H1 (cell line): ENCODE data around the gene MBIP. TPM values are rescaled to one million over a fixed set of nuclear protein-coding genes. Genes with fewer than 3 reads are reported as not detected.

Experiments used
- CTCF ChIA-PET: fragments of 300-600 bp; sonication (Branson Sonifier 250); formaldehyde crosslinking; loops from one replicate; lab custom pipeline; 2021; ENCODE audit not compliant: partially characterized antibody; lab: Charles Lee
- POLR2A ChIA-PET: fragments of 300-600 bp; sonication (Branson Sonifier 250); formaldehyde crosslinking; loops from one replicate; lab custom pipeline; 2021; ENCODE audit warnings: inconsistent platforms; ENCODE audit not compliant: partially characterized antibody; lab: Charles Lee
- DNase-seq, 2 experiments: peaks; one replicate each; pipeline versions ENCODE4 v3.0.0 to v3.0.0-alpha.2; 2010 to 2022; ENCODE audit warnings: low spot score in 2 of 2, low read depth in 1 of 2, mixed read lengths in 1 of 2
- FAIRE-seq: peaks from 2 replicates; lab custom pipeline; 2011; peaks lifted over from hg19 to GRCh38; lab: Jason Lieb, UNC
- H2AFZ ChIP-seq: 2 replicates; pipeline ENCODE4 v1.8.1; 2012; ENCODE audit warnings: low read length, inconsistent platforms
- H2AK5ac ChIP-seq: 2 replicates; pipeline ENCODE4 v1.6.1; 2013; ENCODE audit warnings: low read depth, low read length
- H2BK120ac ChIP-seq: replicated peaks from 2 replicates; pipeline ENCODE3; 2013; ENCODE audit warnings: low read depth, low read length, inconsistent platforms
- H2BK12ac ChIP-seq: 2 replicates; pipeline ENCODE4 v1.6.1; 2013; ENCODE audit warnings: low read depth, low read length
- H2BK15ac ChIP-seq: 2 replicates; pipeline ENCODE4 v1.6.1; 2013; ENCODE audit warnings: low read length
- H2BK20ac ChIP-seq: 2 replicates; pipeline ENCODE4 v1.6.1; 2013; ENCODE audit warnings: low read length
- H2BK5ac ChIP-seq: 2 replicates; pipeline ENCODE4 v1.6.1; 2013; ENCODE audit warnings: low read depth, low read length
- H3K14ac ChIP-seq: 2 replicates; pipeline ENCODE4 v1.6.1; 2013; ENCODE audit warnings: inconsistent platforms; ENCODE audit not compliant: insufficient read length
- H3K18ac ChIP-seq: 2 replicates; pipeline ENCODE4 v1.6.1; 2013; ENCODE audit warnings: low read length; ENCODE audit errors: extremely low read depth
- H3K23ac ChIP-seq: 2 replicates; pipeline ENCODE4 v1.6.1; 2013; ENCODE audit warnings: inconsistent platforms; ENCODE audit not compliant: insufficient read length
- H3K23me2 ChIP-seq: 2 replicates; pipeline ENCODE4 v1.6.1; 2013; ENCODE audit warnings: low read depth, low read length
- H3K27ac ChIP-seq: 2 replicates; pipeline ENCODE4 v1.6.1; 2011; ENCODE audit warnings: low read depth, low read length, inconsistent platforms
- H3K27me3 ChIP-seq, 4 experiments: replicated peaks in 1 of 4; 1 replicate in 1 of 4; 2 replicates in 3 of 4; pipeline versions ENCODE4 v1.6.1 to v1.8.1; 2011 to 2013; ENCODE audit warnings: low read length in 3 of 4, mild to moderate bottlenecking in 3 of 4, inconsistent platforms in 2 of 4, mixed read lengths in 2 of 4, moderate library complexity in 1 of 4; ENCODE audit not compliant: control insufficient read depth in 3 of 4, insufficient read depth in 3 of 4; ENCODE audit errors: extremely low read depth in 1 of 4
- H3K36me3 ChIP-seq, 4 experiments: 2 replicates each; pipeline versions ENCODE4 v1.6.1 to v1.8.1; 2011 to 2013; ENCODE audit warnings: mild to moderate bottlenecking in 4 of 4, low read length in 3 of 4, moderate library complexity in 2 of 4, control low read depth in 1 of 4, inconsistent platforms in 1 of 4; ENCODE audit not compliant: insufficient read depth in 4 of 4, control insufficient read depth in 2 of 4
- H3K4ac ChIP-seq: replicated peaks from 2 replicates; pipeline ENCODE3; 2013; ENCODE audit warnings: low read length, low read depth, mixed read lengths, inconsistent platforms; ENCODE audit not compliant: insufficient read length
- H3K4me1 ChIP-seq, 4 experiments: replicated peaks in 1 of 4; 1 replicate in 1 of 4; 2 replicates in 3 of 4; pipeline versions ENCODE4 v1.6.1 to v1.8.1; 2011 to 2013; ENCODE audit warnings: low read length in 3 of 4, inconsistent platforms in 2 of 4, mixed read lengths in 1 of 4; ENCODE audit not compliant: insufficient read depth in 4 of 4, control insufficient read depth in 3 of 4
- H3K4me2 ChIP-seq, 2 experiments: 2 replicates each; pipeline versions ENCODE4 v1.6.1 to v1.8.1; 2011 to 2013; ENCODE audit warnings: low read depth in 2 of 2, low read length in 2 of 2, control low read depth in 1 of 2, inconsistent platforms in 1 of 2, mild to moderate bottlenecking in 1 of 2; ENCODE audit not compliant: insufficient read depth in 1 of 2
- H3K4me3 ChIP-seq, 4 experiments: fragments of 200-600, 300-600 bp in 1 of 4; sonication (generic), shearing (Covaris generic), sonication (Bioruptor Twin) in 1 of 4; 2 replicates each; pipeline versions ENCODE4 v1.5.1 to v1.8.1; 2011 to 2016; ENCODE audit warnings: low read length in 4 of 4, low read depth in 3 of 4, control low read depth in 2 of 4, inconsistent platforms in 2 of 4, mild to moderate bottlenecking in 2 of 4, mixed read lengths in 1 of 4, moderate library complexity in 1 of 4; ENCODE audit not compliant: insufficient read depth in 2 of 4; ENCODE audit errors: extremely low read depth in 1 of 4
- H3K56ac ChIP-seq: replicated peaks from 2 replicates; pipeline ENCODE3; 2013; ENCODE audit warnings: low read depth, mild to moderate bottlenecking, mixed read lengths, low read length, inconsistent platforms; ENCODE audit not compliant: insufficient read length
- H3K79me1 ChIP-seq: 2 replicates; pipeline ENCODE4 v1.6.1; 2013; ENCODE audit warnings: low read depth, low read length, control low read depth
- H3K79me2 ChIP-seq, 2 experiments: 2 replicates each; pipeline versions ENCODE4 v1.6.1 to v1.8.1; 2012 to 2013; ENCODE audit warnings: low read length in 2 of 2, mild to moderate bottlenecking in 2 of 2, inconsistent platforms in 1 of 2; ENCODE audit not compliant: insufficient read depth in 2 of 2, control insufficient read depth in 1 of 2
- H3K9ac ChIP-seq, 4 experiments: replicated peaks in 1 of 4; 1 replicate in 1 of 4; 2 replicates in 3 of 4; pipeline versions ENCODE4 v1.6.1 to v1.8.1; 2011 to 2013; ENCODE audit warnings: low read depth in 3 of 4, low read length in 3 of 4, control low read depth in 2 of 4, mild to moderate bottlenecking in 2 of 4, moderate library complexity in 2 of 4, inconsistent platforms in 1 of 4; ENCODE audit errors: extremely low read depth in 1 of 4
- H3K9me3 ChIP-seq, 2 experiments: 2 replicates each; pipeline versions ENCODE4 v1.6.1 to v1.8.1; 2012 to 2013; ENCODE audit warnings: mild to moderate bottlenecking in 2 of 2, moderate library complexity in 2 of 2, control low read depth in 1 of 2, inconsistent platforms in 1 of 2, low read depth in 1 of 2, low read length in 1 of 2, mixed read lengths in 1 of 2; ENCODE audit not compliant: insufficient read depth in 2 of 2
- H4K20me1 ChIP-seq, 2 experiments: replicated peaks in 1 of 2; 2 replicates each; pipeline versions ENCODE3 to v1.8.1; 2011 to 2013; ENCODE audit warnings: inconsistent platforms in 2 of 2, low read length in 2 of 2, mild to moderate bottlenecking in 1 of 2; ENCODE audit not compliant: insufficient read depth in 2 of 2, control insufficient read depth in 1 of 2
- H4K5ac ChIP-seq: 2 replicates; pipeline ENCODE4 v1.6.1; 2013; ENCODE audit warnings: low read length, low read depth, mixed read lengths, inconsistent platforms; ENCODE audit not compliant: insufficient read length
- H4K8ac ChIP-seq: 2 replicates; pipeline ENCODE4 v1.8.0; 2013; ENCODE audit warnings: mild to moderate bottlenecking, moderate library complexity, low read length, inconsistent platforms; ENCODE audit not compliant: insufficient read depth; ENCODE audit errors: extremely low read depth
- H4K91ac ChIP-seq: replicated peaks from 2 replicates; pipeline ENCODE3; 2013; ENCODE audit warnings: low read length, mixed read lengths, inconsistent platforms; ENCODE audit not compliant: insufficient read length
- BCL11A ChIP-seq, 2 experiments: IDR thresholded peaks; one replicate each; pipeline ENCODE4 v1.6.1; 2011; ENCODE audit warnings: low read depth in 2 of 2, low read length in 2 of 2, mild to moderate bottlenecking in 2 of 2
- BRCA1 ChIP-seq: IDR thresholded peaks from 2 replicates; pipeline ENCODE4 v1.6.1; 2012; ENCODE audit warnings: low read depth, low read length, improper control_type of control experiment
- CBX5 ChIP-seq: fragments of 300-800, 300-1000 bp; sonication (generic); IDR thresholded peaks from 2 replicates; pipeline ENCODE4 v1.7.1; 2016; ENCODE audit warnings: antibody characterized with exemption, low read length, low read depth
- HDAC6 ChIP-seq: IDR thresholded peaks from one replicate; pipeline ENCODE4 v1.7.1; 2012; ENCODE audit warnings: low read depth, mild to moderate bottlenecking, inconsistent platforms, low read length, moderate library complexity
- NANOG ChIP-seq: IDR thresholded peaks from 2 replicates; pipeline ENCODE4 v1.6.1; 2011; ENCODE audit warnings: low read length, low read depth, mild to moderate bottlenecking, inconsistent platforms; ENCODE audit not compliant: insufficient read depth, poor library complexity, severe bottlenecking
- NRF1 ChIP-seq: IDR thresholded peaks from 2 replicates; pipeline ENCODE4 v1.6.1; 2011; ENCODE audit warnings: mild to moderate bottlenecking, low read depth, low read length, improper control_type of control experiment
- PHF8 ChIP-seq: fragments of 200-600 bp; sonication (generic); conservative IDR thresholded peaks from 2 replicates; pipeline ENCODE4 v1.7.1; 2012; ENCODE audit warnings: low read depth, mild to moderate bottlenecking, inconsistent platforms, low read length, moderate library complexity
- POLR2A ChIP-seq, 2 experiments: IDR thresholded peaks; 1 replicate in 1 of 2; 2 replicates in 1 of 2; pipeline ENCODE4 v1.6.1; 2011; ENCODE audit warnings: low read depth in 2 of 2, low read length in 2 of 2, mild to moderate bottlenecking in 2 of 2; ENCODE audit errors: control extremely low read depth in 1 of 2
- RAD21 ChIP-seq, 2 experiments: IDR thresholded peaks in 1 of 2; conservative IDR thresholded peaks in 1 of 2; 2 replicates each; pipeline ENCODE4 v1.6.1; 2011; ENCODE audit warnings: low read depth in 2 of 2, low read length in 2 of 2, improper control_type of control experiment in 1 of 2, inconsistent platforms in 1 of 2, mild to moderate bottlenecking in 1 of 2, moderate library complexity in 1 of 2
- RFX5 ChIP-seq: IDR thresholded peaks from 2 replicates; pipeline ENCODE4 v1.6.1; 2011; ENCODE audit warnings: low read depth, low read length, improper control_type of control experiment, borderline replicate concordance
- SAP30 ChIP-seq: fragments of 300-600 bp; sonication (generic); IDR thresholded peaks from 2 replicates; pipeline ENCODE4 v1.7.1; 2012; ENCODE audit warnings: low read length, moderate library complexity, mild to moderate bottlenecking, inconsistent platforms; ENCODE audit not compliant: insufficient read depth, insufficient replicate concordance
- TCF12 ChIP-seq: IDR thresholded peaks from 2 replicates; pipeline ENCODE4 v1.6.1; 2011; ENCODE audit warnings: low read depth, mild to moderate bottlenecking, low read length
- TEAD4 ChIP-seq: IDR thresholded peaks from 2 replicates; pipeline ENCODE4 v1.6.1; 2012; ENCODE audit warnings: low read depth, low read length, inconsistent platforms, mixed read lengths
- WGBS, 2 experiments: shearing (Covaris generic) in 1 of 2; methylation state at CpG; one replicate each; pipeline versions ENCODE4 v1.1.6 to v1.1.7; 2013 to 2015; ENCODE audit warnings: low lambda C conversion rate in 2 of 2, mixed read lengths in 2 of 2, inconsistent platforms in 1 of 2, low coverage in 1 of 2, missing lambda C conversion rate in 1 of 2; ENCODE audit not compliant: insufficient replicate concordance in 2 of 2, insufficient coverage in 1 of 2, insufficient read length in 1 of 2; ENCODE audit errors: extremely low coverage in 1 of 2, missing lambda C conversion rate in 1 of 2; 5-methylcytosine and 5-hydroxymethylcytosine counted together
- polyA plus RNA-seq, 7 experiments: library from polyadenylated mRNA; depleted of rRNA in 3 of 7; stranded (reverse) in 5 of 7; unstranded in 2 of 7; fragments of >200 nt in 5 of 7; fragments of 200-250 nt in 2 of 7; gene quantifications; 1 replicate in 5 of 7; 2 replicates in 1 of 7; 4 replicates in 1 of 7; pipeline versions ENCODE4 v1.2.1 to v1.2.3, GENCODE V29; 2011 to 2013; ENCODE audit warnings: missing spikeins in 2 of 7, mixed read lengths in 2 of 7
- total RNA-seq: library from RNA; stranded (reverse); fragmentation: NEBNext Ultra II Directional; extraction: Animal tissue kit (Norgen Biotek cat#: 25700); gene quantifications from 2 replicates; pipeline ENCODE4 v1.2.1, GENCODE V29; 2021

Gene MBIP
- total and polyA plus RNA-seq, 2 of the 8 experiments (the other 6 are each of a cell fraction or from before 2014, with no cell fraction given): 15.0 to 27.4 TPM

DNA sequence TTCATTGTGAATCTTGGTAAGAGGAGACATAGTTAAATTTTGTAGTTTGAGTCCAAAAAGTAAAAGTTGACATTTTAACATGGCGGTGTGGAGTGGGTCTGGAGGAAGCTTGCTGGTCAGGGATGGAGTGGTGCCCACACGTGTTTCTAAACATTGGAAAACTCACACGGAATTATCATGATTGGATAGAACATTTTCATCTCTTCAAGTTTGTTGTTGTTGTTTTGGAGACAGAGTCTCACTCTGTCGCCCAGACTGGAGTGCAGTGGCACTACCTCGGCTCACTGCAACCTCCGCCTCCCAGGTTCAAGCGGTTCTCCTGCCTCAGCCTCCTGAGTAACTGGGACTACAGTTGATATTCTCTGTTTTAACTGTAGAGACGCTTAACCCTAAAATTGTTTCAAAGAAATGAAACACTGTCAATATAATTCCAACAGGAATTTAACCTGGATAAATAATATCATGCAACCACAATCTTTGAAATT is 502 bp upstream of the MBIP start:
- Histone ChIP-seq H3K4me2 (peak overlapping the region; percentile 62 to 66), H3K4me1 (no peaks in the 10 kb centered on the region; a peak in 2 of 7 replicates), H3K23ac (no peak overlapping the region), H3K4me3 (peak overlapping the region; percentile 34 to 99 (median 98); a peak in 6 of 8 replicates), H4K91ac (no peak overlapping the region), H3K18ac (no peak overlapping the region), H2BK12ac (no peak overlapping the region), H3K36me3 (no peaks in the 10 kb centered on the region), H4K20me1 (peaks cover 0 to 2% of the 10 kb centered on the region in 2 experiments), H2BK120ac (no peak overlapping the region), H3K79me2 (peaks cover 0 to 44% of the 10 kb centered on the region in 2 experiments; a peak in 3 of 4 replicates), H2AFZ (peak overlapping the region; percentile 96), H3K14ac (no peak overlapping the region), H2BK5ac (no peak overlapping the region), H2BK20ac (no peak overlapping the region), H3K4ac (peak overlapping the region; percentile 1), H3K79me1 (no peaks in the 10 kb centered on the region), H4K8ac (peak overlapping the region; percentile 86; the same call in 1 of the 2 replicates), H3K23me2 (no peaks in the 10 kb centered on the region), H3K27me3 (no peaks in the 10 kb centered on the region; a peak in 1 of 7 replicates), H2AK5ac (no peak overlapping the region), H4K5ac (peak overlapping the region; percentile 76), H3K27ac (no peak overlapping the region; the same call in 1 of the 2 replicates), H3K9ac (peak overlapping the region in 1 of 4 experiments; percentile 54; a peak in 2 of 7 replicates), H3K9me3 (no peaks in the 10 kb centered on the region), H3K56ac (no peak overlapping the region), H2BK15ac (no peak overlapping the region)
- no peak for DNase-seq
- WGBS, 2 experiments: 73% methylated on average over 8 of the region's 8 CpGs; no CpG with 5 or more reads in 1 of the 2 experiments
- FAIRE-seq: no peak
- POLR2A ChIA-PET: interaction anchor here (0.8 to 2.4 kb wide), 4 partner anchors 10 to 119 kb away, joined by 3 to 13 read pairs (median 4); no protein-coding TSS in a partner anchor
- CTCF ChIA-PET: interaction anchor here (0.5 to 0.6 kb wide), 2 partner anchors 89 to 848 kb away, joined by 3 to 5 read pairs; no protein-coding TSS in a partner anchor
- TF ChIP-seq RAD21 (IDR thresholded peaks at IDR 0.05 in 1 of 2, conservative IDR thresholded peaks at IDR 0.05 in 1 of 2; ENCODE audit: low read depth in 2 of 2, low read length in 2 of 2) (no peak), BRCA1 (no peak), TEAD4 (no peak), NANOG (no peak), CBX5 (no peak), BCL11A (IDR thresholded peaks at IDR 0.05; ENCODE audit: low read depth in 2 of 2, low read length in 2 of 2) (no peak), HDAC6 (no peak), RFX5 (no peak), SAP30 (no peak), POLR2A (IDR thresholded peaks at IDR 0.05; ENCODE audit: control extremely low read depth in 1 of 2, low read depth in 2 of 2, low read length in 2 of 2) (no peak), TCF12 (no peak), NRF1 (no peak), PHF8 (no peak)
